ENCODE results near the gene AGTRAP.

The AGTRAP gene

DNA sequence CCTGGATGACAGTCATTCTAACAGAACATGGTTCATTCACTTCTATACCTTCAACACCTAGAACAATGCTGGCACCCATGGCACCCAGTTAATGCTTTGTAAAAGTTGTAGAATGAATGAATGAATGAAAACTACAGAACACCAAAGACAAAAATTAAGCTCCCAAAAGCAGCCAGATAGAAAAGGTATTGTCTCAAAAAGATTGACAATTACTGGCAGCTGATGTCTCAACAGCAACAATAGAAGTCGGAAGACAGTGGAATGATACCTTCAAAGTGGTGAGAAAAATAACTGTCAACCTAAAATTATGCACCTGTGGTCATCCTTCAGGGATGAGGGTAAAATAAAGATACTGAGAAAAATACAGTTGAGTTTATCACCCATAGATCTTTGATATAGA, 21.1 kb downstream of the AGTRAP start:
- no peak for DNase-seq

DNA sequence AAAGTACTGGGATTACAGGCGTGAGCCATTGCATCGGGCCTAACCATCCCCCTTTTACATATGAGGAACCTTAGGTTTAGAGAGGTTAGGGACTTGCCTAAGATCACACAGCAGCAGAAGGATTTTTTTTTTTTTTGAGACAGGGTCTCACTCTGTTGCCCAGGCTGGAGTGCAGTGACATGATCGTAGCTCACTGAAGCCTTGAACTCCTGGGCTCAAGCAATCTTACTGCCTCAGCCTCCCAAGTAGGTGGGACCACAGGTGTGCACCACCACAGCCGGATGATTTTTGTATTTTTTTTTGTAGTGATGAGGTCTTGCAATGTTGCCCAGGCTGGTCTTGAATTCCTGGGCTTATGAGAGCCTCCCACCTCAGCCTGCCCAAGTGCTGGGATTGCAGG, 23.9 kb downstream of the AGTRAP start:
- no peak for DNase-seq

- no peak for DNase-seq
Observed at GRCh38 chr1:11761285-11761684, 25.3 kb downstream of the AGTRAP start.

- DNase-seq = no peak
Observed at GRCh38 chr1:11761988-11762406, 26.1 kb downstream of the AGTRAP start, which contains the start of gene C1orf167. C1orf167 (plus strand) TSS chr1:11762193; CDS start chr1:11764401, 2,208 bp downstream.

DNA sequence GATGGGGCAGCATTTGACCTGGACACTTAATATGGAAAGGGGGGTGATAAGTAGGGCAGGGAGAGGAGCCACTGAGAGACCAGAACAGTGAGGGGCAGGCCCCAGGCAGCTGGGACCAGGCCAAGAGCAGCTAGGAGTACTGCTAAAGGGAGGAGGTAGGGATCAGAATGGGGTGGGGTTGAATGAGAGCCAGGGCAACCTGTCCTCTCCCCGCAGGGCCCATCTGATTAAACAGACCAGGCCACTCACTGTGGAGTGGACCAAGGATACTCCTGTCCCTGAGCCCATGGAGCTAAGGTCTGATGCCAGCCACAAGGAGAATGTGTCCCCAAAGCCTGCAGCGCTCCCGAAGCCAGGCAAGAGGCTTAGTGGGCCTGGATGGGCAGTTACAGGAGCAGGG, 28.2 kb downstream of the AGTRAP start:
- DNase-seq = no peak

DNA sequence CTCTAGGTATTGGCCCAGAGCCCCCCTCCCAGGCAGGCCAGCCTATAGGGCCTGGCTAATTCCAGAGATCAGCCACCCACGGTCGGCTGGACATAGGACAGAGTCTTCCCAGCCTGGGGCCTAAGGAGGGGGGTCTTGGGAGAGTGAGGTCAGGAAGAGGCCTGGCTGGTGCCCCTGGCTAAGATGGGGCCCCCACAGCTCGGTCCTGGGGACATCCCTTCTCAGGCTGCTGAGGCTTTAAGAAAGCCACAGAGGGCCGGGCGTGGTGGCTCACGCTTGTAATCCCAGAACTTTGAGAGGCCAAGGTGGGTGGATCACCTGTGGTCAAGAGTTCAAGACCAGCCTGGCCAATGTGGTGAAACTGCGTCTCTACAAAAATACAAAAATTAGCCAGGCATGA, 28.6 kb downstream of the AGTRAP start:
- DNase-seq = no peak

- DNase-seq = no peak
Observed at GRCh38 chr1:11765661-11766428, 29.9 kb downstream of the AGTRAP start.

DNA sequence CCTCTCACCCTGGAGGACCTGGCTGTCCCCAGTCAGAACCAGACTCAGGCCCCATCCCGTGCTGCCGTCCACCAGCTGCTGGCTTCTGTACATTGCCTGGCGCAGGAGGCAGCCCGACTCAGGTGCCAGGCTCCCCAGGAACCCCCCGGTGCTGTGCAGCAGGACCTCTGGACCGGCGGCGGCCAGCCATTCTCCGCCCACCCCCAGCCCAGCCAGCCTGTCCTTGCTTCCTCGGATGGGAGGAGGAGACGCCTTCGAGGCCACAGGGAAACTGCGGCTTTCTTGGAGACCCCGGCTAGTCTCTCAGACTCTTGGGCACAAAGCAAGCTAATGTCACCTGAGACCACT, 30.5 kb downstream of the AGTRAP start:
- no peak for DNase-seq

GRCh38 chr1:11767922-11768704, 32.2 kb downstream of the AGTRAP start:
- no peak for DNase-seq

- no peak for DNase-seq
Observed at GRCh38 chr1:11768821-11769220, 32.9 kb downstream of the AGTRAP start.

- no peak for DNase-seq
Observed at GRCh38 chr1:11769274-11769673, 33.3 kb downstream of the AGTRAP start.

- no peak for DNase-seq
Observed at GRCh38 chr1:11770011-11770410, 34.1 kb downstream of the AGTRAP start.

- DNase-seq = no peak
Observed at GRCh38 chr1:11771481-11772043, 35.6 kb downstream of the AGTRAP start.

GRCh38 chr1:11772458-11772857, 36.5 kb downstream of the AGTRAP start:
- DNase-seq = no peak

DNA sequence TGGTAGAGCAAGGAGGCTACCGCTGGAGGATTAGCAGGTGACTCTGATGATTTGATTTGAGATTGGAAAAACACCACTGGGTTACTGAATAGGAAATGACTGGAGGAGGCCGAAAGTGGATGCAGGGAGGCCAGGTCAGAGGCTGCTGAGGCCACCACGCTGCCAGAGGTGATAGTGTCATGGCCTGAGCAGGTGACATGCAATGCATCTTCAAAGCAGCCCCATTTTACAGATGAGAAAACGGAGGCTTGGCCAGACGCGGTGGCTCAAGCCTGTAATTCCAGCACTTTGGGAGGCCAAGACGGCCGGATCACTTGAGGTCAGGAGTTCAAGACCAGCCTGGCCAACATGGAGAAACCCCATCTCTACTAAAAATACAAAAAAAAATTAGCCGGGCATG, 38.8 kb downstream of the AGTRAP start:
- no peak for DNase-seq

- DNase-seq = no peak
Observed at GRCh38 chr1:11777658-11778322, 41.9 kb downstream of the AGTRAP start.

GRCh38 chr1:11778336-11778735, 42.4 kb downstream of the AGTRAP start:
- no peak for DNase-seq

DNA sequence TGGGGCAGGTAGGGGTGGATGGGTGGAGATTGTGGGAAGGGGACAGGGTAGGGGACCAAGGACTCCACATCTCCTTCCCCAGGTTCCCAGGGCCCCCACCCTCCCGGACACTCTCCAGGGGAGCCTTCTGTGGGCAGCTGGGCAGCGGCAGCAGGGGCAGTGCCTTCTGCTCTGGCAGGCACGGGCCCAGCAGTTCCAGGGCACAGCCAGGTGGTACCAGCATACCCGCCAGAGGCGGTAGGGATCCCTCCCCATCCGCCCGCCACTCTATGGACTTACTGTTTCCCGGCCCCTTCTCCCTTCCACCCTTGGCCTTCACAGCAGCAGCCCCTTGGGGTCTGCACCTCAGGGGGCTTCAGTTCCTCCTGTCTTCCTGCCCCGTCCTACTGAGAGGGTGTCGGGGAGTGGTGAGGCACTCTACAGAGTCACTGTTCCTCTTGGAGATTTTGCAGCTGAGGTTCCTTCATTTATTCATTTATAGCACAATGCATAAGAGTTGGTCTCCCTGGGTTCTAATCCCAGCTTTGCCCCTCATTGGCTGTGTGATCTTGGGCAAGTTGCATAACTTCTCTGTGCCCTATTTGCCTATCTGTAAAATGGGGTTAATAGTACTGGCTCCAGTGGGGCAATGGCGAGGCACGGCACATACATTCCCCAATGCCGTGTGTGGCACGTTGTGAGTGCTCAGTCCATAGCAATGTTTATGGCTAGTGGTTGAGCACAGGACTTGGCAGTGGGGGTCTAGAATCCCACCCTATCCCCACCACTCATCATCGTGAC, 43.1 kb downstream of the AGTRAP start:
- no peak for DNase-seq

DNA sequence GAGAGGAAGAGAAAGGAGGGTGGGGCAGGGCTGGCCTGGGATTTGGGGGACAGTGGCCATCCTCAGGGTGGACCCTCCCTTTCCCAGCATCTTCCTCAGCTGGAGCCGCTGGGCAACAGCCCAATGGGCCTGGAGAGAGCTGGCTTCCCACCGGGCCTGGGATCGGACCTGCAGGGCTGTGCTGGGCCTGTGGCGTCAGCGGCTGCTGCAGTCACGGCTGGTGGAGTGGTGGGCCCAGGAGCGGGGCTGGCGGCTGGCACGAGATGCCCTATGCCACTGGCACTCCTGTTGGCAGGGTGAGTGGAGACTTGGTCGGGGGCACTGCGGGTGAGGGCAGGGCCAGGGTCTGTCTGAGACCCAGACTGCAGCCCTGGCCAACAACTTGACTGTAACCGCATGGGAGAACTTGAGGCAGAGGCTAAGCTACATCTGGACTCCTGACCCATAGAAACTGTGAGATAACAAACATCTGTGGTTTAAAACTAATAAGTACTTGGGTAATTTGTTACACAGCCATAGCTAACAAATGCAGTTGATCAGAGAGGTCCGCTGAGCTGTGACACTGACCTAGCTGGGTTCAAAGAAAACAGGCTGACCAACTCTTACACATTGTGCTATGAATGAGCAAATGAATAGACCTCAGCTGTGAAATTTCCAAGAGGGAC, 43.9 kb downstream of the AGTRAP start:
- DNase-seq = no peak

DNA sequence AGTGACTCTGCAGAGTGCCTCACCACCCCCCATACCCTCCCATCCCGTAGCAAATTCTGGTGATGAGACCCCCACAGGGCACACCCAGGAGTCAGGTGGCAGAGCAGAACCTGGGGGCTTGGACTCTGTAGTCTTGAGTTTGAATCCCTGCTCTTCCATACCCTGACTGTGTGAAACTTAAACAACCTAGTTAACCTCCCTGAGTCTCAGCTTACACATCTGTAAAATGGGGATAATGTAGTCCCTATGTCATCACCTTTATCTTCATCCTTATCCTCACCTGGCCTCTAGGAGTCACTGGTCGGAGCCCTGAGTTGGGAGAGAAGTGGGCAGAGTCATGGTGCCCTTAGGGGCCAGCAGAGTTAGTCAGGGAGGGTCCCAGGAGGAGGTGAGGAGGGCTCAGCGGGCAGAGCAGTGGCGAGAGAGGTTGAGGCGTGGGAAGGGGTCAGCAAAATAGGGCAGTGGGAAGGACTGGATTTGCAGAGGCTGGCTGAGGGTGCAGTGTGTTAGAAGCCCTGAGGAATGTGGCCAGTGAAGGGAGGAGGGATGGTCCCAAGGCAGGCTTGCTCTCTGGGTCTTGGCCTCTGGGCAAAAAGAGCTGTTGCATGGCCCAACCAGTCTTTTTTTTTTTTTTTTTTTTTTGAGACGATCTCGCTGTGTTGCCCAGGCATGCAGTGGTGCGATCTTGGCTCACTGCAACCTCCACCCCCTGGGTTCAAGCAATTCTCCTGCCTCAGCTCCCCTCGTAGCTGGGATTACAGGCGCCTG, 44.6 kb downstream of the AGTRAP start:
- no peak for DNase-seq

All from anterior cingulate cortex (tissue), 58 donors.